H1 (cell line): Measurements from ENCODE around the gene SND1. TPM values are rescaled to one million over a fixed set of nuclear protein-coding genes. Genes with fewer than 3 reads are reported as not detected.

Source experiments
- CHD1 ChIP-seq: IDR thresholded peaks from 2 replicates; pipeline ENCODE4 v1.6.1; 2012; ENCODE audit warnings: low read depth, low read length, improper control_type of control experiment
- CHD7 ChIP-seq: fragments of 300-600 bp; sonication (generic); IDR thresholded peaks from 2 replicates; pipeline ENCODE4 v1.7.1; 2012; ENCODE audit warnings: low read length, moderate library complexity, mild to moderate bottlenecking, inconsistent platforms; ENCODE audit not compliant: insufficient replicate concordance
- E2F6 ChIP-seq: IDR thresholded peaks from 2 replicates; pipeline ENCODE4 v1.6.1; 2012; ENCODE audit warnings: inconsistent platforms
- KDM1A ChIP-seq: fragments of 200-600, 300-600 bp; sonication (generic); IDR thresholded peaks from 2 replicates; pipeline ENCODE4 v1.7.1; 2016; ENCODE audit warnings: mild to moderate bottlenecking, low read length, borderline replicate concordance
- MAX ChIP-seq: IDR thresholded peaks from 2 replicates; pipeline ENCODE4 v1.6.1; 2012; ENCODE audit warnings: inconsistent platforms
- POU5F1 ChIP-seq: IDR thresholded peaks from 2 replicates; pipeline ENCODE4 v1.6.1; 2011; ENCODE audit warnings: low read depth, mild to moderate bottlenecking, low read length, moderate library complexity
- RFX5 ChIP-seq: IDR thresholded peaks from 2 replicates; pipeline ENCODE4 v1.6.1; 2011; ENCODE audit warnings: low read depth, low read length, improper control_type of control experiment, borderline replicate concordance
- polyA plus RNA-seq, 7 experiments: library from polyadenylated mRNA; depleted of rRNA in 3 of 7; stranded (reverse) in 5 of 7; unstranded in 2 of 7; fragments of >200 nt in 5 of 7; fragments of 200-250 nt in 2 of 7; gene quantifications; 1 replicate in 5 of 7; 2 replicates in 1 of 7; 4 replicates in 1 of 7; pipeline versions ENCODE4 v1.2.1 to v1.2.3, GENCODE V29; 2011 to 2013; ENCODE audit warnings: missing spikeins in 2 of 7, mixed read lengths in 2 of 7
- total RNA-seq: library from RNA; stranded (reverse); fragmentation: NEBNext Ultra II Directional; extraction: Animal tissue kit (Norgen Biotek cat#: 25700); gene quantifications from 2 replicates; pipeline ENCODE4 v1.2.1, GENCODE V29; 2021

SND1 gene
- total and polyA plus RNA-seq, 2 of the 8 experiments (the other 6 are each of a cell fraction or from before 2014, with no cell fraction given) = 122 to 290 TPM

GRCh38 chr7:128103498-128104107 lies 451.6 kb downstream of the SND1 start (continued):
- TF ChIP-seq E2F6 (no peak), KDM1A (peak; percentile 98), POU5F1 (no peak), CHD7 (no peak), MAX (0 out of 2 replicates have a peak, but pooled peaks have one; percentile 5), RFX5 (no peak), CHD1 (no peak)
